ENCODE data around the gene CERK. TPM values are rescaled to one million over a fixed set of nuclear protein-coding genes. Genes with fewer than 3 reads are reported as not detected.
"Not testable (repeated sequence)": the region's sequence is repeated elsewhere in the genome, so short reads cannot be mapped to it uniquely, and the experiment has no call there.

Gene CERK
- polyA plus RNA-seq (2012; ENCODE audit: missing spikeins): 17.3 TPM

- FAIRE-seq: peak; percentile 14
Observed at GRCh38 chr22:46737976-46738646, at the start of gene CERK. Gene CERK, minus strand, starts transcription at chr22:46738252. Its CDS starts 104 bp downstream, at chr22:46738148.

GRCh38 chr22:46783721-46784120 is 45.7 kb upstream of the CERK start:
- TF ChIP-seq POLR2AphosphoS5 (IDR thresholded peaks at IDR 0.05; ENCODE audit: low read depth, low read length) (no peak), POLR2A (IDR thresholded peaks at IDR 0.05; ENCODE audit: low read depth, low read length) (no peak), TAF1 (IDR thresholded peaks at IDR 0.05; ENCODE audit: borderline replicate concordance, low read depth, low read length) (no peak)
- FAIRE-seq (no peak), DNase-seq (ENCODE audit: insufficient read length) (no peak)

More at GRCh38 chr22:46737976-46738646, at the start of gene CERK:
- TF ChIP-seq TAF1 (IDR thresholded peaks at IDR 0.05; ENCODE audit: borderline replicate concordance, low read depth, low read length) (no peak), POLR2AphosphoS5 (IDR thresholded peaks at IDR 0.05; ENCODE audit: low read depth, low read length) (no peak), POLR2A (IDR thresholded peaks at IDR 0.05; ENCODE audit: low read depth, low read length) (no peak; the same call in 1 of the 2 replicates)
- peak; percentile 77 for DNase-seq (ENCODE audit: insufficient read length)

GRCh38 chr22:46782200-46782599 is 44.1 kb upstream of the CERK start:
- FAIRE-seq; DNase-seq (ENCODE audit: insufficient read length): not testable (repeated sequence)

GRCh38 chr22:46781291-46781690 is 43.2 kb upstream of the CERK start:
- TF ChIP-seq POLR2AphosphoS5 (IDR thresholded peaks at IDR 0.05; ENCODE audit: low read depth, low read length) (no peak), POLR2A (IDR thresholded peaks at IDR 0.05; ENCODE audit: low read depth, low read length) (no peak), TAF1 (IDR thresholded peaks at IDR 0.05; ENCODE audit: borderline replicate concordance, low read depth, low read length) (no peak)
- no peak for FAIRE-seq
- no peak for DNase-seq (ENCODE audit: insufficient read length)

- FAIRE-seq (no peak), DNase-seq (ENCODE audit: insufficient read length) (no peak)
- TF ChIP-seq POLR2A (IDR thresholded peaks at IDR 0.05; ENCODE audit: low read depth, low read length) (no peak), TAF1 (IDR thresholded peaks at IDR 0.05; ENCODE audit: borderline replicate concordance, low read depth, low read length) (no peak), POLR2AphosphoS5 (IDR thresholded peaks at IDR 0.05; ENCODE audit: low read depth, low read length) (no peak)
Observed at GRCh38 chr22:46780453-46780852, 42.4 kb upstream of the CERK start.

GRCh38 chr22:46779651-46780050 is 41.6 kb upstream of the CERK start:
- DNase-seq (ENCODE audit: insufficient read length) (no peak), FAIRE-seq (no peak)
- TF ChIP-seq POLR2A (IDR thresholded peaks at IDR 0.05; ENCODE audit: low read depth, low read length) (no peak), POLR2AphosphoS5 (IDR thresholded peaks at IDR 0.05; ENCODE audit: low read depth, low read length) (no peak), TAF1 (IDR thresholded peaks at IDR 0.05; ENCODE audit: borderline replicate concordance, low read depth, low read length) (no peak)

- FAIRE-seq: no peak
- DNase-seq (ENCODE audit: insufficient read length): no peak
- TF ChIP-seq POLR2AphosphoS5 (IDR thresholded peaks at IDR 0.05; ENCODE audit: low read depth, low read length): no peak
- no peak for TF ChIP-seq POLR2A (IDR thresholded peaks at IDR 0.05; ENCODE audit: low read depth, low read length)
- no peak for TF ChIP-seq TAF1 (IDR thresholded peaks at IDR 0.05; ENCODE audit: borderline replicate concordance, low read depth, low read length)
Observed at GRCh38 chr22:46779023-46779422, 41.0 kb upstream of the CERK start.

- DNase-seq (ENCODE audit: insufficient read length) (no peak), FAIRE-seq (peak; percentile 98)
Observed at GRCh38 chr22:46777609-46777970, 39.5 kb upstream of the CERK start.

GRCh38 chr22:46776876-46777608 is 39.0 kb upstream of the CERK start:
- FAIRE-seq (no peak), DNase-seq (ENCODE audit: insufficient read length) (no peak)
- TF ChIP-seq TAF1 (IDR thresholded peaks at IDR 0.05; ENCODE audit: borderline replicate concordance, low read depth, low read length) (no peak), POLR2AphosphoS5 (IDR thresholded peaks at IDR 0.05; ENCODE audit: low read depth, low read length) (no peak), POLR2A (IDR thresholded peaks at IDR 0.05; ENCODE audit: low read depth, low read length) (no peak)

More at GRCh38 chr22:46777609-46777970, 39.5 kb upstream of the CERK start:
- TF ChIP-seq POLR2A (IDR thresholded peaks at IDR 0.05; ENCODE audit: low read depth, low read length): no peak

- DNase-seq (ENCODE audit: insufficient read length): no peak
- no peak for TF ChIP-seq TAF1 (IDR thresholded peaks at IDR 0.05; ENCODE audit: borderline replicate concordance, low read depth, low read length)
- TF ChIP-seq POLR2AphosphoS5 (IDR thresholded peaks at IDR 0.05; ENCODE audit: low read depth, low read length): no peak
- TF ChIP-seq POLR2A (IDR thresholded peaks at IDR 0.05; ENCODE audit: low read depth, low read length): no peak
- peak; percentile 84 for FAIRE-seq
Observed at GRCh38 chr22:46775850-46776826, 38.1 kb upstream of the CERK start.

Measured in GM12892 (cell line).